Transverse colon (tissue), 4 donors: ENCODE results near the gene SPECC1. TPM values are rescaled to one million over a fixed set of nuclear protein-coding genes. Genes with fewer than 3 reads are reported as not detected.

Experiments
- DNase-seq: peaks from one replicate; pipeline ENCODE4 v3.0.0-alpha.2; 2019
- H3K27ac ChIP-seq, 4 donors: fragments of 200-600 bp; sonication (generic); 2 replicates each; pipeline ENCODE4 v1.5.1; 2016 to 2018; ENCODE audit warnings: inconsistent platforms in 4 of 4
- H3K27me3 ChIP-seq: fragments of 200-600 bp; sonication (generic); 2 replicates; pipeline ENCODE4 v1.5.1; 2017; ENCODE audit warnings: inconsistent platforms
- H3K36me3 ChIP-seq, 4 donors: fragments of 200-600 bp; sonication (generic); 2 replicates each; pipeline ENCODE4 v1.5.1; 2017 to 2019; ENCODE audit warnings: inconsistent platforms in 4 of 4
- H3K4me1 ChIP-seq, 4 donors: fragments of 200-600 bp; sonication (generic); 2 replicates each; pipeline ENCODE4 v1.5.1; 2017 to 2020; ENCODE audit warnings: inconsistent platforms in 4 of 4
- H3K4me3 ChIP-seq, 4 donors: fragments of 200-600 bp; sonication (generic); 1 replicate in 1 of 4; 2 replicates in 3 of 4; pipeline versions ENCODE4 v1.5.1 to v1.6.1; 2017 to 2019; ENCODE audit warnings: inconsistent platforms in 4 of 4
- H3K9me3 ChIP-seq, 2 donors: fragments of 200-600 bp; sonication (generic); 2 replicates each; pipeline ENCODE4 v1.5.1; 2017 to 2019; ENCODE audit warnings: inconsistent platforms in 2 of 2
- CTCF ChIP-seq, 5 experiments: fragments of 200-600 bp in 3 of 5; fragments of 450-650 bp in 2 of 5; sonication (generic) in 3 of 5; IDR thresholded peaks; 1 replicate in 2 of 5; 2 replicates in 3 of 5; pipeline ENCODE4 v1.5.1; 2016 to 2017; ENCODE audit warnings: antibody characterized with exemption in 5 of 5, inconsistent platforms in 3 of 5, mild to moderate bottlenecking in 2 of 5, moderate library complexity in 1 of 5
- EP300 ChIP-seq: sonication (generic); formaldehyde crosslinking; IDR thresholded peaks from one replicate; pipeline ENCODE4 v1.6.1; 2017; ENCODE audit warnings: antibody characterized with exemption, low read depth
- POLR2A ChIP-seq: fragments of 450-650 bp; IDR thresholded peaks from one replicate; pipeline ENCODE4 v1.6.1; 2016; ENCODE audit warnings: antibody characterized with exemption, mild to moderate bottlenecking, moderate library complexity
- POLR2AphosphoS5 ChIP-seq, 3 donors: sonication (generic); formaldehyde crosslinking; IDR thresholded peaks; one replicate each; pipeline ENCODE4 v1.6.1; 2016; ENCODE audit warnings: antibody characterized with exemption in 3 of 3
- WGBS, 2 donors: methylation state at CpG; one replicate each; pipeline ENCODE4 v1.1.5; 2018; ENCODE audit warnings: low coverage in 1 of 2; 5-methylcytosine and 5-hydroxymethylcytosine counted together
- in situ Hi-C, 4 donors: fragments of 200-750 bp; cut with MboI; loops; one replicate each; pipeline versions ENCODE4 v1.15.0 to v1.15.1; 2017; ENCODE audit warnings: low sequenced_read_pairs in 3 of 4, low pct_ligation_motif_present in 1 of 4, low pct_unique_long_range_greater_than_20kb in 1 of 4
- intact Hi-C: fragments of 100-400 bp; cut with DNase I; formaldehyde crosslinking; loops from one replicate; pipeline ENCODE4 v1.15.1; 2023; ENCODE audit warnings: low total_unique reads
- total RNA-seq, 4 donors: library from RNA; depleted of rRNA; stranded (reverse); fragments of >200 nt; gene quantifications; one replicate each; pipeline ENCODE4 v1.1.0, GENCODE V29; 2016

Gene SPECC1
- total RNA-seq, 4 donors from 2014 or later, result 117 to 141 (median 125) TPM

GRCh38 chr17:20243524-20243923 is 234.4 kb downstream of the SPECC1 start:
- Histone ChIP-seq H3K9me3 (no peaks in the 10 kb centered on the region), H3K27me3 (no peaks in the 10 kb centered on the region), H3K4me1 (peaks cover 0 to 6% (median 0%) of the 10 kb centered on the region in 4 donors), H3K27ac (no peak overlapping the region), H3K36me3 (peaks cover 0 to 20% (median 0%) of the 10 kb centered on the region in 4 donors), H3K4me3 (no peak overlapping the region)
- intact Hi-C loops, result no loop called here
- no peak for DNase-seq
- TF ChIP-seq CTCF (IDR thresholded peaks at IDR 0.05), result no peak
- WGBS, 2 donors, result 89 to 90% methylated on average over 1 of the region's 1 CpG
- in situ Hi-C loops, result loop anchor here in 1 of 4 donors (10.0 kb wide), 1 partner anchor 71 kb away; no protein-coding TSS in a partner anchor

GRCh38 chr17:20244671-20245070 is 235.5 kb downstream of the SPECC1 start:
- no peak for TF ChIP-seq CTCF (IDR thresholded peaks at IDR 0.05)
- no peak for TF ChIP-seq EP300
- no peak for TF ChIP-seq POLR2AphosphoS5 (IDR thresholded peaks at IDR 0.05)
- TF ChIP-seq POLR2A, result no peak
- intact Hi-C loops, result no loop called here
- no peaks in the 10 kb centered on the region for H3K27me3 ChIP-seq
- peaks cover 0 to 6% (median 0%) of the 10 kb centered on the region in 4 donors for H3K4me1 ChIP-seq
- no peak overlapping the region for H3K4me3 ChIP-seq
- in situ Hi-C loops, result loop anchor here in 1 of 4 donors (10.0 kb wide), 1 partner anchor 70 kb away; no protein-coding TSS in a partner anchor
- no peak overlapping the region for H3K27ac ChIP-seq
- no peaks in the 10 kb centered on the region for H3K9me3 ChIP-seq
- WGBS, 2 donors, result 69 to 78% methylated on average over 1 of the region's 1 CpG
- no peak for DNase-seq
- peaks cover 0 to 22% (median 0%) of the 10 kb centered on the region in 4 donors for H3K36me3 ChIP-seq

- 72 to 100% methylated on average over 1 of the region's 1 CpG for WGBS, 2 donors
- H3K9me3 ChIP-seq, result no peaks in the 10 kb centered on the region
- H3K27me3 ChIP-seq, result no peaks in the 10 kb centered on the region
- TF ChIP-seq EP300, result no peak
- no peak for TF ChIP-seq POLR2AphosphoS5 (IDR thresholded peaks at IDR 0.05)
- no peak for TF ChIP-seq POLR2A
- TF ChIP-seq CTCF (IDR thresholded peaks at IDR 0.05), result no peak
- no peak overlapping the region for H3K27ac ChIP-seq
- in situ Hi-C loops (loop anchor here in 1 of 4 donors (10.0 kb wide), 1 partner anchor 68 kb away; no protein-coding TSS in a partner anchor), intact Hi-C loops (no loop called here)
- H3K4me3 ChIP-seq, result no peak overlapping the region
- no peak for DNase-seq
- H3K36me3 ChIP-seq, result peaks cover 0 to 27% (median 0%) of the 10 kb centered on the region in 4 donors
- peaks cover 0 to 2% (median 0%) of the 10 kb centered on the region in 4 donors for H3K4me1 ChIP-seq
Observed at GRCh38 chr17:20246692-20247091, 237.5 kb downstream of the SPECC1 start.

GRCh38 chr17:20253323-20253722 is 244.2 kb downstream of the SPECC1 start:
- Histone ChIP-seq H3K9me3 (no peaks in the 10 kb centered on the region), H3K4me1 (no peaks in the 10 kb centered on the region), H3K27me3 (no peaks in the 10 kb centered on the region), H3K27ac (no peak overlapping the region), H3K4me3 (no peak overlapping the region), H3K36me3 (peaks cover 0 to 8% (median 3%) of the 10 kb centered on the region in 4 donors)
- intact Hi-C loops (no loop called here), in situ Hi-C loops (no loop called here)
- no peak for DNase-seq
- WGBS, 2 donors, result 89 to 90% methylated on average over 7 of the region's 7 CpGs
- TF ChIP-seq CTCF (IDR thresholded peaks at IDR 0.05), result no peak
- no peak for TF ChIP-seq POLR2AphosphoS5 (IDR thresholded peaks at IDR 0.05)
- TF ChIP-seq EP300, result no peak
- TF ChIP-seq POLR2A, result no peak
